Measurements from ENCODE around the gene MROH2A.

The MROH2A gene

GRCh38 chr2:233813236-233814055 lies 35.3 kb downstream of the MROH2A start (continued):
- TF ChIP-seq ZSCAN5A (tag by site-specific recombination; IDR thresholded peaks at IDR 0.05), result no peak
- TF ChIP-seq ZNF621 (tag by site-specific recombination; IDR thresholded peaks at IDR 0.05), result no peak
- no peak for TF ChIP-seq ZNF645 (tag by site-specific recombination; IDR thresholded peaks at IDR 0.05)

- Histone ChIP-seq H3K9me3 (ENCODE audit: control insufficient read depth, insufficient read depth, low read depth, low read length) (no peaks in the 10 kb centered on the region), H3K4me3 (ENCODE audit: low read depth, low read length) (no peak overlapping the region), H3K4me1 (ENCODE audit: control insufficient read depth, insufficient read depth, low read length) (peaks cover 5% of the 10 kb centered on the region; the same call in 1 of the 2 replicates), H3K36me3 (ENCODE audit: control insufficient read depth in 2 of 2, insufficient read depth in 1 of 2, low read length in 2 of 2) (no peaks in the 10 kb centered on the region), H3K27ac (ENCODE audit: extremely low read depth, low read depth, low read length) (no peak overlapping the region)
- ChIA-PET POLR2A (no interaction called here), CTCF (no interaction called here)
- TF ChIP-seq ZNF248 (tag by site-specific recombination; IDR thresholded peaks at IDR 0.05), result no peak
- no peak for TF ChIP-seq ZNF692 (tag by site-specific recombination; IDR thresholded peaks at IDR 0.05)
- no peak for TF ChIP-seq ZEB2 (tag by site-specific recombination; IDR thresholded peaks at IDR 0.05)
- no peak for TF ChIP-seq ZNF645 (tag by site-specific recombination; IDR thresholded peaks at IDR 0.05)
- no peak for TF ChIP-seq WT1 (tag by site-specific recombination; IDR thresholded peaks at IDR 0.05)
- no peak for TF ChIP-seq SP2 (tag by site-specific recombination; IDR thresholded peaks at IDR 0.05)
- TF ChIP-seq ZNF366 (tag by site-specific recombination; conservative IDR thresholded peaks at IDR 0.05), result no peak
- no peak for TF ChIP-seq ZNF341 (tag by site-specific recombination; IDR thresholded peaks at IDR 0.05; ENCODE audit: low read depth)
- TF ChIP-seq HOXC10 (CRISPR knock-in tag; IDR thresholded peaks at IDR 0.05), result no peak
- TF ChIP-seq, protein P1, sequence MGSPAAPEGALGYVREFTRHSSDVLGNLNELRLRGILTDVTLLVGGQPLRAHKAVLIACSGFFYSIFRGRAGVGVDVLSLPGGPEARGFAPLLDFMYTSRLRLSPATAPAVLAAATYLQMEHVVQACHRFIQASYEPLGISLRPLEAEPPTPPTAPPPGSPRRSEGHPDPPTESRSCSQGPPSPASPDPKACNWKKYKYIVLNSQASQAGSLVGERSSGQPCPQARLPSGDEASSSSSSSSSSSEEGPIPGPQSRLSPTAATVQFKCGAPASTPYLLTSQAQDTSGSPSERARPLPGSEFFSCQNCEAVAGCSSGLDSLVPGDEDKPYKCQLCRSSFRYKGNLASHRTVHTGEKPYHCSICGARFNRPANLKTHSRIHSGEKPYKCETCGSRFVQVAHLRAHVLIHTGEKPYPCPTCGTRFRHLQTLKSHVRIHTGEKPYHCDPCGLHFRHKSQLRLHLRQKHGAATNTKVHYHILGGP (tag by site-specific recombination; IDR thresholded peaks at IDR 0.05), result no peak
Observed at GRCh38 chr2:233814056-233814835, 36.1 kb downstream of the MROH2A start.

GRCh38 chr2:233815861-233816260 lies 37.7 kb downstream of the MROH2A start:
- Histone ChIP-seq H3K4me1 (ENCODE audit: control insufficient read depth, insufficient read depth, low read length) (peaks cover 5% of the 10 kb centered on the region; the same call in 1 of the 2 replicates), H3K4me3 (ENCODE audit: low read depth, low read length) (no peak overlapping the region), H3K9me3 (ENCODE audit: control insufficient read depth, insufficient read depth, low read depth, low read length) (no peaks in the 10 kb centered on the region), H3K27ac (ENCODE audit: extremely low read depth, low read depth, low read length) (no peak overlapping the region), H3K36me3 (ENCODE audit: control insufficient read depth in 2 of 2, insufficient read depth in 1 of 2, low read length in 2 of 2) (no peaks in the 10 kb centered on the region)
- ChIA-PET POLR2A (no interaction called here), CTCF (no interaction called here)
- no peak for TF ChIP-seq ZNF664 (tag by site-specific recombination; IDR thresholded peaks at IDR 0.05)
- TF ChIP-seq, protein P2, sequence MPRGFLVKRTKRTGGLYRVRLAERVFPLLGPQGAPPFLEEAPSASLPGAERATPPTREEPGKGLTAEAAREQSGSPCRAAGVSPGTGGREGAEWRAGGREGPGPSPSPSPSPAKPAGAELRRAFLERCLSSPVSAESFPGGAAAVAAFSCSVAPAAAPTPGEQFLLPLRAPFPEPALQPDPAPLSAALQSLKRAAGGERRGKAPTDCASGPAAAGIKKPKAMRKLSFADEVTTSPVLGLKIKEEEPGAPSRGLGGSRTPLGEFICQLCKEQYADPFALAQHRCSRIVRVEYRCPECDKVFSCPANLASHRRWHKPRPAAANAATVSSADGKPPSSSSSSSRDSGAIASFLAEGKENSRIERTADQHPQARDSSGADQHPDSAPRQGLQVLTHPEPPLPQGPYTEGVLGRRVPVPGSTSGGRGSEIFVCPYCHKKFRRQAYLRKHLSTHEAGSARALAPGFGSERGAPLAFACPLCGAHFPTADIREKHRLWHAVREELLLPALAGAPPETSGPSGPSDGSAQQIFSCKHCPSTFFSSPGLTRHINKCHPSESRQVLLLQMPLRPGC (tag by site-specific recombination; IDR thresholded peaks at IDR 0.05), result no peak
- no peak for TF ChIP-seq ZNF157 (tag by site-specific recombination; IDR thresholded peaks at IDR 0.05)
- TF ChIP-seq, protein P3, sequence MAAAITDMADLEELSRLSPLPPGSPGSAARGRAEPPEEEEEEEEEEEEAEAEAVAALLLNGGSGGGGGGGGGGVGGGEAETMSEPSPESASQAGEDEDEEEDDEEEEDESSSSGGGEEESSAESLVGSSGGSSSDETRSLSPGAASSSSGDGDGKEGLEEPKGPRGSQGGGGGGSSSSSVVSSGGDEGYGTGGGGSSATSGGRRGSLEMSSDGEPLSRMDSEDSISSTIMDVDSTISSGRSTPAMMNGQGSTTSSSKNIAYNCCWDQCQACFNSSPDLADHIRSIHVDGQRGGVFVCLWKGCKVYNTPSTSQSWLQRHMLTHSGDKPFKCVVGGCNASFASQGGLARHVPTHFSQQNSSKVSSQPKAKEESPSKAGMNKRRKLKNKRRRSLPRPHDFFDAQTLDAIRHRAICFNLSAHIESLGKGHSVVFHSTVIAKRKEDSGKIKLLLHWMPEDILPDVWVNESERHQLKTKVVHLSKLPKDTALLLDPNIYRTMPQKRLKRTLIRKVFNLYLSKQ (tag by site-specific recombination; IDR thresholded peaks at IDR 0.05; ENCODE audit: borderline replicate concordance), result no peak

Measured in HEK293 (cell line).